Progenitor cell of endocrine pancreas (in vitro differentiated cells): Measurements from ENCODE around the gene ACTL7B. TPM values are rescaled to one million over a fixed set of nuclear protein-coding genes. Genes with fewer than 3 reads are reported as not detected.
"Not testable (repeated sequence)": the region's sequence is repeated elsewhere in the genome, so short reads cannot be mapped to it uniquely, and the experiment has no call there.

ENCODE experiments used
- DNase-seq: peaks from one replicate; pipeline ENCODE4 v3.0.0; 2021; ENCODE audit warnings: low spot score; ENCODE audit not compliant: unreplicated experiment
- H3K27ac Mint-ChIP-seq: 2 replicates; pipeline ENCODE4 v1.8.0; 2021; ENCODE audit warnings: mild to moderate bottlenecking, moderate library complexity, mixed read lengths
- H3K27me3 Mint-ChIP-seq: 2 replicates; pipeline ENCODE4 v1.8.0; 2021; ENCODE audit warnings: mixed read lengths
- H3K36me3 Mint-ChIP-seq: 2 replicates; pipeline ENCODE4 v1.8.0; 2022; ENCODE audit warnings: mixed read lengths; ENCODE audit not compliant: insufficient read depth
- H3K4me1 Mint-ChIP-seq: 2 replicates; pipeline ENCODE4 v1.8.0; 2021; ENCODE audit warnings: low read depth, mixed read lengths
- H3K4me3 Mint-ChIP-seq: 2 replicates; pipeline ENCODE4 v1.8.0; 2021; ENCODE audit warnings: low read depth, mild to moderate bottlenecking, moderate library complexity, mixed read lengths
- H3K9me3 Mint-ChIP-seq: 2 replicates; pipeline ENCODE4 v1.8.0; 2021; ENCODE audit warnings: low read depth, mixed read lengths
- CTCF ChIP-seq: fragments of 200-600 bp; sonication (generic); IDR thresholded peaks from one replicate; pipeline ENCODE4 v1.5.0; 2021; ENCODE audit warnings: antibody characterized with exemption, mild to moderate bottlenecking; ENCODE audit not compliant: unreplicated experiment
- total RNA-seq: library from RNA; stranded (reverse); gene quantifications from 2 replicates; pipeline ENCODE4 v1.2.1, GENCODE V29; 2021

Gene ACTL7B
- total RNA-seq, 1 donor from 2014 or later = 0.19 TPM

- TF ChIP-seq CTCF = no peak
- no peak overlapping the region for H3K27ac Mint-ChIP-seq
- no peaks in the 10 kb centered on the region for H3K9me3 Mint-ChIP-seq
- no peak for DNase-seq
- no peak overlapping the region for H3K4me3 Mint-ChIP-seq
- H3K4me1 Mint-ChIP-seq = no peaks in the 10 kb centered on the region
- no peaks in the 10 kb centered on the region for H3K36me3 Mint-ChIP-seq
- peaks cover 8% of the 10 kb centered on the region for H3K27me3 Mint-ChIP-seq
These were observed 13.0 kb downstream of the ACTL7B start for GRCh38 chr9:108842610-108843295.

DNA sequence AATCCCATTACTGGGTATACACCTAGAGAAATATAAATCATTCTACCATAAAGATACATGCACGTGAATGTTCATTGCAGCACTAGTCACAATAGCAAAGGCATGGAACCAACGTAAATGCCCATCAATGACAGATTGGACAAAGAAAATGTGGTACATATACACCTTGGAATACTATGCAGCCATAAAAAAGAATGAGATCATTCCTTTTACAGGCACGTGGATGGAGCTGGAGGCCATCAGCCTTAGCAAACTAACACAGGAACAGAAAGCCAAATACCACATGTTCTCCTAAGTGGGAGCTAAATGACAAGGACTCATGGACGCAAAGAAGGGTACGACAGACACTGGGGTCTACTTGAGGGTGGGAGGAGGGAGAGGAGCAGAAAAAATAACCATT lies 16.2 kb downstream of the ACTL7B start:
- not testable (repeated sequence) for H3K4me1 Mint-ChIP-seq, H3K4me3 Mint-ChIP-seq, DNase-seq, H3K27me3 Mint-ChIP-seq, H3K9me3 Mint-ChIP-seq, H3K27ac Mint-ChIP-seq, H3K36me3 Mint-ChIP-seq

DNA sequence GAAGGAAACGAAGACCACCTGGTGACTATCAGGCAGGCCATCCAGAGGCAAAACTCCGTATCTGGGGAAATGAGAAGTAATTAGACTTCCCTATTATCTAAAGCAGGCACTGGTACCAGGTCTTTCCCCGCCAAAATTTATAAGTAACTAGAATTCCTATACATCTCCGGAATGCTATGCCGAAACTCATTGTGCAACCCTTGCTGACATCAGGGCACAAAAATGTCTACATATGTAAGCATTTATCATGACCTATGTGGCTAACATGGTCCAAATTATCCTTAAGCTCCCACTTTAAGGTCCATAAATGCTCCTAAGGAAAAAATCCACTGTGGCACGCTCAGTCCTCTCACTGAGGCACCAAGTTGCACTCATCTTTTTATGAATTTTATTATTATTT lies 17.8 kb downstream of the ACTL7B start:
- peaks cover 10% of the 10 kb centered on the region for H3K27me3 Mint-ChIP-seq
- no peak overlapping the region for H3K4me3 Mint-ChIP-seq
- no peak for DNase-seq
- H3K27ac Mint-ChIP-seq = no peak overlapping the region
- H3K36me3 Mint-ChIP-seq = no peaks in the 10 kb centered on the region
- no peak for TF ChIP-seq CTCF
- H3K4me1 Mint-ChIP-seq = no peaks in the 10 kb centered on the region
- no peaks in the 10 kb centered on the region for H3K9me3 Mint-ChIP-seq

- H3K27ac Mint-ChIP-seq = no peak overlapping the region
- H3K36me3 Mint-ChIP-seq = no peaks in the 10 kb centered on the region
- no peak for TF ChIP-seq CTCF
- no peak for DNase-seq
- no peaks in the 10 kb centered on the region for H3K9me3 Mint-ChIP-seq
- H3K27me3 Mint-ChIP-seq = peaks cover 9% of the 10 kb centered on the region
- H3K4me3 Mint-ChIP-seq = no peak overlapping the region
- no peaks in the 10 kb centered on the region for H3K4me1 Mint-ChIP-seq
These were observed 18.3 kb downstream of the ACTL7B start for GRCh38 chr9:108837530-108837929.

DNA sequence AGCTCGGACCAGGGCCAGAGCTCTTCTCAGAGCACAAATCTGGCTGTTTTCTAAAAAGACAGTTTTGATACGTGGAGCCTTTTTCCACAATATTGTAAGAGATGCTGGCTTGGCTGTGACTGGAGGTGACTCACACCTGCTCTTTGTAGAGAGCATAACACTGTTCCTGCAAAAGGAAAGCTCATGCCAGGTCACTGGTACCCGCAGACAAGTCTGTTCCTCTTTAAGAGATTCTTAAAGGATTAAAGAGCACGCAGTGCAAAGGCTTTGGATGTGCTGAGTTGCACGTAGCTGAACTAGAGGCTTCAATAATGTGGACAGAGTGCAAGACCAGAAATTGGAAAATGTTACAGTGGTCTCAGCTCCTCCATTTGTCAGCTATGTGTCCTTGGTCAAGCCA lies 19.0 kb downstream of the ACTL7B start:
- Mint-ChIP-seq H3K27ac (no peak overlapping the region), H3K9me3 (no peaks in the 10 kb centered on the region), H3K4me3 (no peak overlapping the region), H3K27me3 (peaks cover 6% of the 10 kb centered on the region), H3K4me1 (no peaks in the 10 kb centered on the region), H3K36me3 (no peaks in the 10 kb centered on the region)
- no peak for TF ChIP-seq CTCF
- no peak for DNase-seq

- H3K4me3 Mint-ChIP-seq = no peak overlapping the region
- DNase-seq = no peak
- no peaks in the 10 kb centered on the region for H3K9me3 Mint-ChIP-seq
- TF ChIP-seq CTCF = no peak
- H3K27ac Mint-ChIP-seq = no peak overlapping the region
- no peaks in the 10 kb centered on the region for H3K4me1 Mint-ChIP-seq
- peaks cover 4% of the 10 kb centered on the region for H3K27me3 Mint-ChIP-seq
- H3K36me3 Mint-ChIP-seq = no peaks in the 10 kb centered on the region
These were observed 19.5 kb downstream of the ACTL7B start for GRCh38 chr9:108836319-108836718.
